ENCODE results near the gene LRFN2.

The LRFN2 gene

DNA sequence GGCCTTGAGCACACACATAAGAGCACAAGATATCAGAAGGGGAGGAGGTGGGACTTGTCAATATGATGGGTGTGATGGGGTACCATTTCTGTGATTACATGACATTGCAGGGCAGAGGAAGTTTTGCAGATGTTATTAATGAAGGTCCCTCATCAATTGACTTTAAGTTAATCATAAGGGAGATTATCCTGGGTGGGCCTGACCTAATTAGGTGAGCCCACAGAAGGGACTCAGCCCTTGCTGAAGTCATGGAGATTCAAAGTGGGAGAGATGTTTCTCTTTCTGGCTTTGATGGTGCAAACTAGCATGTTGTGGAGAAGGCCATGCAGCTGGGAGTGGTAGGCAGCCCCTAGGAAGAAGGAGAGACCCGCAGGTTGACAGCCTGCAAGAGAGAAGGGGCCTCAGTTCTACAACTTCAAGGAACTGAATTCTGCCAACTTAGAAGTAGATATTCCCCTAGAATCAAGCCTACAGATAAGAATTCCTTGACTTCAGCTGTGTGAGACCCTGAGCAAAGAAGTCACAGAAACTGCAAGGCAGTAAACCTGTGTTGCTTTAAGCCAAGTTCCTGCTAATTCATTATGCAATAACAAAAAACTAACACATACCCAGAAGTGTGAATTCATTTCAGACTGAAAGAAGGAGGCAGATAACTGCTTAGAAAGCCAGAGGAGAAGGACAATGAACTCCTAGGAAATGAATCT, 131.3 kb downstream of the LRFN2 start:
- no peak for DNase-seq (ENCODE audit: low read depth, low spot score)
- in situ Hi-C loops (cut with HindIII; ENCODE audit: low sequenced_read_pairs): no loop called here
- TF ChIP-seq CTCF (IDR thresholded peaks at IDR 0.05; ENCODE audit: low read depth, low read length): no peak

DNA sequence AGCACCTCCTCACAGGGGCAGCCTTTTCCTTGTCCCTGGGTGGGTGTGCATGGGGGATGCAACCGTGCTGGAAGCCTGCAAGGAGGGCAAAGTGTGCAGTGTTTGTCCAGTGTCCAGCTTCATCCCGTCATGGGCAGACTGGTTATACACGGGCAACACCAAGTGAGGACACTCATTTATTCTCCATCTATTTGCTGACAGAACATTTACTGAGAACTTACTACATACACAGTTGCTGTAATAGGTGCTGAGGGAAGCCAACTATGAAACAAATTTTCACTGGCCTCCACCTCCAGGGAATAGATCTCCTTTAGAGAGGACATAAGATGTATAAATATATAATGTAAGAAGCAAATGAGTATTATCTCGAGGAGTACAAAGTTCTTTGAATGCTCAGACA, 136.7 kb downstream of the LRFN2 start:
- DNase-seq (ENCODE audit: low read depth, low spot score): no peak
- no peak overlapping the region for H3K4me3 ChIP-seq (ENCODE audit: low read depth, low read length)
- TF ChIP-seq CTCF (IDR thresholded peaks at IDR 0.05; ENCODE audit: low read depth, low read length): no peak
- in situ Hi-C loops (cut with HindIII; ENCODE audit: low sequenced_read_pairs): no loop called here

More for the DNA sequence above, 131.3 kb downstream of the LRFN2 start:
- no peak overlapping the region for H3K4me3 ChIP-seq (ENCODE audit: low read depth, low read length)

GRCh38 chr6:40444811-40445210, 142.4 kb downstream of the LRFN2 start:
- DNase-seq (ENCODE audit: low read depth, low spot score): no peak
- TF ChIP-seq CTCF (IDR thresholded peaks at IDR 0.05; ENCODE audit: low read depth, low read length): no peak
- no peak overlapping the region for H3K4me3 ChIP-seq (ENCODE audit: low read depth, low read length)
- in situ Hi-C loops (cut with HindIII; ENCODE audit: low sequenced_read_pairs): no loop called here

DNA sequence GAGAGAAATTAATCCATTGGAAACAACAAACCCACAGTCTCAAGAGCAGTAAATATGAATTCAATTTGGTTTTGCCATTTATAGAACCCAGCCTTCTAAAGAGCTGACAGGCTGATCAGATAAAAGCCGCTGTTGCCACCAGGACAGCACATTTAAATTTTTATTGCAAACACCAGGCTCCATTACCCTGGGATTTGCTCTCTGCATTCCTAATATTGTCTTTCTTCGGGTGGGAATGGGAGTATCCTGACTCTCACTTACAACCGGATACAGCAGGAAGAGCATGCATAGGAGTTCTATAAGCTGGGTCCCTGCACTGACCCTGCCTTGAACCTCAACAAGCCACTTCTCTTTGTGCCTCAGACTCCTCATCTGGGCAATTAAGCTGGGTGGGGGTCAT, 142.9 kb downstream of the LRFN2 start:
- no peak overlapping the region for H3K4me3 ChIP-seq (ENCODE audit: low read depth, low read length)
- no peak for DNase-seq (ENCODE audit: low read depth, low spot score)
- TF ChIP-seq CTCF (IDR thresholded peaks at IDR 0.05; ENCODE audit: low read depth, low read length): no peak
- in situ Hi-C loops (cut with HindIII; ENCODE audit: low sequenced_read_pairs): no loop called here

GRCh38 chr6:40443842-40444241, 143.3 kb downstream of the LRFN2 start:
- H3K4me3 ChIP-seq (ENCODE audit: low read depth, low read length): no peak overlapping the region
- in situ Hi-C loops (cut with HindIII; ENCODE audit: low sequenced_read_pairs): no loop called here
- TF ChIP-seq CTCF (IDR thresholded peaks at IDR 0.05; ENCODE audit: low read depth, low read length): no peak
- no peak for DNase-seq (ENCODE audit: low read depth, low spot score)

DNA sequence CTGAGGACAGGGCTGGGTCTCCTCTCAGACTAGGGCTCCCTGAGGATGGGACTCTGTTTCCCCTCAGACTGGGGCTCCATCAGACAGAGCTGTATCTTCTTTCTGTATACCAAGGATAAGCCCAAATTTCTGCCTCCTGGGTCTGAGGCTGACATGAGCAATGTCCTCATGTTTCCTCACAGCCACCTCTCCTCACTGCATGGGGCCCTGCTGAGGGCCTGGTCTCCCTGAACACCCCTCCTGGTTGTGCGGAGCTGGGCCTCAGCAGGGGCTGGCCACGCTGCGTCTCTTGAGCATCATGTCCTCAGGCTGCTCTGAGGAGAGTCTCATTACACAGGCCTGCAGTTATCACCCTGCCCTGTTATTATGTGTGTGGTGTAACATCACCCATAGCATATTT, 144.6 kb downstream of the LRFN2 start:
- no peak for TF ChIP-seq CTCF (IDR thresholded peaks at IDR 0.05; ENCODE audit: low read depth, low read length)
- H3K4me3 ChIP-seq (ENCODE audit: low read depth, low read length): no peak overlapping the region
- in situ Hi-C loops (cut with HindIII; ENCODE audit: low sequenced_read_pairs): no loop called here
- DNase-seq (ENCODE audit: low read depth, low spot score): no peak

All from astrocyte of the spinal cord (primary cell).